ENCODE measurements around the gene PXT1.

PXT1 gene

DNA sequence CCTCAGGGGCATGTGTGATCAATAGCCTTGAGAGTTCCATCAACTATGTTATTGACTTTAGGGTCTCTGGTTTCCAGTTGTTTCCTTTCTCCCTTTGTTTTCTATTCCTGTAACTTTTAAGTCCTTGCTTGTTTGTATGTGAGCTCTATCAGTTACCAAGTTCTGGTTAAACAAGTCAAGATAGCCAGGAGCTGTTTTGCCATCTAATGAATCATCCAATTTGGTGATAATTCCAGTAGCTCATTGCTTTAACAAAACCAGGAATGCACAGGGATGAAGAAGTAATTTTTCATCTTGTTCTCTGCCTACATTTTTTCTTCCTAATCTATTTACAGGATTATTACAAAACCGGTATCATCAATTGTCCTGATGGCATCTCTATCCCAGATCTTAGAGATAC is 36.6 kb upstream of the PXT1 start:
- Histone ChIP-seq H4K8ac (ENCODE audit: low read depth, low read length) (no peak overlapping the region), H2BK120ac (ENCODE audit: low read depth, low read length) (no peak overlapping the region), H3K4me3 (ENCODE audit: low read length in 2 of 2) (no peak overlapping the region), H2BK12ac (ENCODE audit: low read length) (no peak overlapping the region), H2AK5ac (ENCODE audit: low read depth, low read length) (no peak overlapping the region), H2BK15ac (ENCODE audit: low read length) (no peak overlapping the region), H3K4me2 (ENCODE audit: insufficient read depth, low read length, poor library complexity, severe bottlenecking) (no peak overlapping the region), H2BK5ac (ENCODE audit: low read length) (no peak overlapping the region), H2AFZ (ENCODE audit: low read length) (no peak overlapping the region), H3K36me3 (replicated peaks in 1 of 2; ENCODE audit: control insufficient read depth in 2 of 2, insufficient read depth in 2 of 2, low read length in 2 of 2) (peaks cover 6 to 80% of the 10 kb centered on the region in 2 donors), H3K27ac (replicated peaks; ENCODE audit: low read length) (no peak overlapping the region), H4K91ac (ENCODE audit: low read depth, low read length, poor library complexity) (no peak overlapping the region), H3K14ac (ENCODE audit: low read length) (no peak overlapping the region), H3K23ac (ENCODE audit: low read depth, low read length, poor library complexity) (no peak overlapping the region), H3K9me3 (replicated peaks in 1 of 2; ENCODE audit: control insufficient read depth in 2 of 2, insufficient read depth in 1 of 2, low read depth in 1 of 2, low read length in 2 of 2) (no peaks in the 10 kb centered on the region), H3K4ac (ENCODE audit: low read length) (no peak overlapping the region), H3K4me1 (ENCODE audit: control insufficient read depth in 2 of 2, insufficient read depth in 1 of 2, low read depth in 1 of 2, low read length in 2 of 2) (no peaks in the 10 kb centered on the region), H3K27me3 (ENCODE audit: control insufficient read depth in 3 of 3, insufficient read depth in 3 of 3, low read depth in 1 of 3, low read length in 3 of 3) (no peaks in the 10 kb centered on the region), H3K79me1 (ENCODE audit: low read depth, low read length) (no peaks in the 10 kb centered on the region), H3K9ac (ENCODE audit: low read depth, low read length, poor library complexity) (no peak overlapping the region), H3K18ac (ENCODE audit: low read length) (no peak overlapping the region)
- no peak for DNase-seq (ENCODE audit: low spot score)
- no CpG with 5 or more reads among the region's 1 CpG for WGBS, 2 donors (ENCODE audit: extremely low coverage in 2 of 2, insufficient read length in 2 of 2, insufficient replicate concordance in 1 of 2)

DNA sequence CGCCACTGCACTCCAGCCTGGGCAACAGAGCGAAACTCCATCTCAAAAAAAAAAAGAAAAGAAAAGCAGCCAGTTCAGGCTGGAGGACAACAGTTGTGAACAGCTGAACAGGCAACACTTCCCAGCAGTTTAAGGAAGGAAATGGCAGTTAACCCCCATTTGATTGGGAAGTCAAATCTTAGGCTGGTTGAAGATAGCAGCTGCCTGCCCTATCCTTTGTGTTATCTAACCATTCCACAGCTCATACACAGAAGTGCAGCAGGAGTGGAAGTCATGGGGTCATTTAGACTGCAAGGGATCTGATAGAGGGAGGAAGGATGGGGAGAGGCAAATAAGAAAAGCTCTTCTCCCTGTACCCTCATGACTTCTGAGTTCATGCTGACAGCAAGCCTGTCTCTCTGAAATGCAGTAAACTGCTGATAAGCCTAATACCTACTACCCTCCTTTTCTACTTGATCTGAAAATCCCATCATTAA is 35.4 kb upstream of the PXT1 start:
- H2BK120ac ChIP-seq (ENCODE audit: low read depth, low read length), result no peak overlapping the region
- no peak overlapping the region for H3K9ac ChIP-seq (ENCODE audit: low read depth, low read length, poor library complexity)
- no peaks in the 10 kb centered on the region for H3K9me3 ChIP-seq (replicated peaks in 1 of 2; ENCODE audit: control insufficient read depth in 2 of 2, insufficient read depth in 1 of 2, low read depth in 1 of 2, low read length in 2 of 2)
- H4K8ac ChIP-seq (ENCODE audit: low read depth, low read length), result no peak overlapping the region
- H3K18ac ChIP-seq (ENCODE audit: low read length), result no peak overlapping the region
- no peak overlapping the region for H3K4ac ChIP-seq (ENCODE audit: low read length)
- no peaks in the 10 kb centered on the region for H3K4me1 ChIP-seq (ENCODE audit: control insufficient read depth in 2 of 2, insufficient read depth in 1 of 2, low read depth in 1 of 2, low read length in 2 of 2)
- H2BK5ac ChIP-seq (ENCODE audit: low read length), result no peak overlapping the region
- no peak overlapping the region for H3K23ac ChIP-seq (ENCODE audit: low read depth, low read length, poor library complexity)
- H3K27ac ChIP-seq (replicated peaks; ENCODE audit: low read length), result no peak overlapping the region
- WGBS, 2 donors (ENCODE audit: extremely low coverage in 2 of 2, insufficient read length in 2 of 2, insufficient replicate concordance in 1 of 2), result no CpG with 5 or more reads among the region's 2 CpGs
- H4K91ac ChIP-seq (ENCODE audit: low read depth, low read length, poor library complexity), result no peak overlapping the region
- no peaks in the 10 kb centered on the region for H3K79me1 ChIP-seq (ENCODE audit: low read depth, low read length)
- no peak overlapping the region for H2AK5ac ChIP-seq (ENCODE audit: low read depth, low read length)
- H3K36me3 ChIP-seq (replicated peaks in 1 of 2; ENCODE audit: control insufficient read depth in 2 of 2, insufficient read depth in 2 of 2, low read length in 2 of 2), result peaks cover 6 to 84% of the 10 kb centered on the region in 2 donors
- H3K27me3 ChIP-seq (ENCODE audit: control insufficient read depth in 3 of 3, insufficient read depth in 3 of 3, low read depth in 1 of 3, low read length in 3 of 3), result no peaks in the 10 kb centered on the region
- no peak overlapping the region for H3K4me2 ChIP-seq (ENCODE audit: insufficient read depth, low read length, poor library complexity, severe bottlenecking)
- H3K14ac ChIP-seq (ENCODE audit: low read length), result no peak overlapping the region
- H2BK12ac ChIP-seq (ENCODE audit: low read length), result no peak overlapping the region
- H2BK15ac ChIP-seq (ENCODE audit: low read length), result no peak overlapping the region
- no peak overlapping the region for H3K4me3 ChIP-seq (ENCODE audit: low read length in 2 of 2)
- H2AFZ ChIP-seq (ENCODE audit: low read length), result no peak overlapping the region
- DNase-seq (ENCODE audit: low spot score), result no peak

DNA sequence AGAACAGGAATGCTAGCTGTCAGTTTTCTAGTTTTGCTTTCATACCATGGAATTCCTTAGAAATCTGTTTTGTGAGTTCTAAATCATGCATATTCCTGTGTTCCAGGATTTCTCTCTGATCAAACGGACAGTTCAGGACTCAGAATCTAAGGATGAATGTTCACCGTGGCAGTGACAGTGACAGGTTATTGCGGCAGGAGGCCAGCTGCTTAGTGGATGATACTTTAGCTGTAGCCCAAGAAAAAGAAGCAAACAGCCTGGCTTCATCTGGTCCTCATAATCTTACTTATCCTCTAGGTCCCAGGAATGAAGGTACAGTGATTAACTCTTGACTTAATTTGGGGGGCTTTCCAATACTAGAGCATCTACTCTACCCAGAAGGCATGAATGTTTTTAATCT is 27.3 kb upstream of the PXT1 start:
- no peak overlapping the region for H3K14ac ChIP-seq (ENCODE audit: low read length)
- no peaks in the 10 kb centered on the region for H3K79me1 ChIP-seq (ENCODE audit: low read depth, low read length)
- H3K18ac ChIP-seq (ENCODE audit: low read length), result no peak overlapping the region
- H4K8ac ChIP-seq (ENCODE audit: low read depth, low read length), result no peak overlapping the region
- no peak overlapping the region for H2BK12ac ChIP-seq (ENCODE audit: low read length)
- no peak overlapping the region for H3K9ac ChIP-seq (ENCODE audit: low read depth, low read length, poor library complexity)
- H3K4me2 ChIP-seq (ENCODE audit: insufficient read depth, low read length, poor library complexity, severe bottlenecking), result no peak overlapping the region
- no peak overlapping the region for H2BK120ac ChIP-seq (ENCODE audit: low read depth, low read length)
- no peak overlapping the region for H2BK5ac ChIP-seq (ENCODE audit: low read length)
- H4K91ac ChIP-seq (ENCODE audit: low read depth, low read length, poor library complexity), result no peak overlapping the region
- H3K27ac ChIP-seq (replicated peaks; ENCODE audit: low read length), result no peak overlapping the region
- H3K36me3 ChIP-seq (replicated peaks in 1 of 2; ENCODE audit: control insufficient read depth in 2 of 2, insufficient read depth in 2 of 2, low read length in 2 of 2), result peaks cover 4 to 45% of the 10 kb centered on the region in 2 donors
- H2BK15ac ChIP-seq (ENCODE audit: low read length), result no peak overlapping the region
- WGBS, 2 donors (ENCODE audit: extremely low coverage in 2 of 2, insufficient read length in 2 of 2, insufficient replicate concordance in 1 of 2), result no CpG with 5 or more reads among the region's 3 CpGs
- H3K4me3 ChIP-seq (ENCODE audit: low read length in 2 of 2), result no peak overlapping the region
- no peak overlapping the region for H3K4ac ChIP-seq (ENCODE audit: low read length)
- no peak overlapping the region for H2AFZ ChIP-seq (ENCODE audit: low read length)
- H3K9me3 ChIP-seq (replicated peaks in 1 of 2; ENCODE audit: control insufficient read depth in 2 of 2, insufficient read depth in 1 of 2, low read depth in 1 of 2, low read length in 2 of 2), result no peaks in the 10 kb centered on the region
- no peaks in the 10 kb centered on the region for H3K27me3 ChIP-seq (ENCODE audit: control insufficient read depth in 3 of 3, insufficient read depth in 3 of 3, low read depth in 1 of 3, low read length in 3 of 3)
- no peak overlapping the region for H3K23ac ChIP-seq (ENCODE audit: low read depth, low read length, poor library complexity)
- no peak for DNase-seq (ENCODE audit: low spot score)
- H3K4me1 ChIP-seq (ENCODE audit: control insufficient read depth in 2 of 2, insufficient read depth in 1 of 2, low read depth in 1 of 2, low read length in 2 of 2), result no peaks in the 10 kb centered on the region
- no peak overlapping the region for H2AK5ac ChIP-seq (ENCODE audit: low read depth, low read length)

DNA sequence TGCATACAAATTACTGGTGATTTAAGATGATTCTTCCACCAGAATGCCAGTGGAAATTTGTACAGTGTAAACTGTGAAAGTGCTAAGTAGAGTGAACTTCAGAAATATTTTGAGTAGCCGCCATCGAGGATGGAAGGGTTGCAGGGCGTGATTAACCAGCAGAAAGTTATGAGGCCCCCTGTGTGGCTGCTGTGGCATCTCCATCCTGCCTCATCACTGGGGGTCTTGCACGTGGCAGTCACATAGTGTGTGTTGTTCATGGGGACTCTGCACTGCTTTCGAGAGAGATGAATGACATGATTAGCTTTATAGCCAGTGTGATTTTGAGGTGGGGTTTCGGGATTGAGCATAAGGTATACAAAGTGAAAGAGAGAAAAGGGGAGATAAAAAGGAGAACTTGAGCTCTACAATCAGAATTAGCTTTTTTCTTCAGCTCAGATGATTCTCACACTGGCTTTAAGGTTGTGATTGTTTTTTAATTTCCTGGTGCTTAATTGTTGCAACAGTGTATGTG is 26.6 kb upstream of the PXT1 start:
- H2AFZ ChIP-seq (ENCODE audit: low read length), result no peak overlapping the region
- H4K8ac ChIP-seq (ENCODE audit: low read depth, low read length), result no peak overlapping the region
- no peak overlapping the region for H2BK5ac ChIP-seq (ENCODE audit: low read length)
- no CpG with 5 or more reads among the region's 6 CpGs for WGBS, 2 donors (ENCODE audit: extremely low coverage in 2 of 2, insufficient read length in 2 of 2, insufficient replicate concordance in 1 of 2)
- H3K9ac ChIP-seq (ENCODE audit: low read depth, low read length, poor library complexity), result no peak overlapping the region
- no peak overlapping the region for H2BK120ac ChIP-seq (ENCODE audit: low read depth, low read length)
- H2AK5ac ChIP-seq (ENCODE audit: low read depth, low read length), result no peak overlapping the region
- H3K36me3 ChIP-seq (replicated peaks in 1 of 2; ENCODE audit: control insufficient read depth in 2 of 2, insufficient read depth in 2 of 2, low read length in 2 of 2), result peaks cover 4 to 37% of the 10 kb centered on the region in 2 donors
- H3K4ac ChIP-seq (ENCODE audit: low read length), result no peak overlapping the region
- no peak overlapping the region for H2BK12ac ChIP-seq (ENCODE audit: low read length)
- H3K4me2 ChIP-seq (ENCODE audit: insufficient read depth, low read length, poor library complexity, severe bottlenecking), result no peak overlapping the region
- H3K79me1 ChIP-seq (ENCODE audit: low read depth, low read length), result no peaks in the 10 kb centered on the region
- H3K18ac ChIP-seq (ENCODE audit: low read length), result no peak overlapping the region
- H2BK15ac ChIP-seq (ENCODE audit: low read length), result no peak overlapping the region
- H3K4me1 ChIP-seq (ENCODE audit: control insufficient read depth in 2 of 2, insufficient read depth in 1 of 2, low read depth in 1 of 2, low read length in 2 of 2), result no peaks in the 10 kb centered on the region
- no peaks in the 10 kb centered on the region for H3K9me3 ChIP-seq (replicated peaks in 1 of 2; ENCODE audit: control insufficient read depth in 2 of 2, insufficient read depth in 1 of 2, low read depth in 1 of 2, low read length in 2 of 2)
- H3K14ac ChIP-seq (ENCODE audit: low read length), result no peak overlapping the region
- H3K27me3 ChIP-seq (ENCODE audit: control insufficient read depth in 3 of 3, insufficient read depth in 3 of 3, low read depth in 1 of 3, low read length in 3 of 3), result no peaks in the 10 kb centered on the region
- no peak for DNase-seq (ENCODE audit: low spot score)
- H3K23ac ChIP-seq (ENCODE audit: low read depth, low read length, poor library complexity), result no peak overlapping the region
- H3K27ac ChIP-seq (replicated peaks; ENCODE audit: low read length), result no peak overlapping the region
- H4K91ac ChIP-seq (ENCODE audit: low read depth, low read length, poor library complexity), result no peak overlapping the region
- no peak overlapping the region for H3K4me3 ChIP-seq (ENCODE audit: low read length in 2 of 2)
